GM19455 (cell line): ENCODE measurements around the gene MMS22L.
"Not testable (repeated sequence)": the region's sequence is repeated elsewhere in the genome, so short reads cannot be mapped to it uniquely, and the experiment has no call there.

Experiments
- ATAC-seq: cut with Tn5 transposase; IDR thresholded peaks from one replicate; pipeline ENCODE4 v1.9.1; 2021; ENCODE audit not compliant: unreplicated experiment

Gene MMS22L

GRCh38 chr6:97246842-97247241 lies 36.2 kb downstream of the MMS22L start:
- no peak for ATAC-seq

- ATAC-seq: no peak
Measured at GRCh38 chr6:97240222-97240621, 42.8 kb downstream of the MMS22L start.

GRCh38 chr6:97231911-97232310 lies 51.1 kb downstream of the MMS22L start:
- ATAC-seq: no peak

GRCh38 chr6:97222903-97223302 lies 60.1 kb downstream of the MMS22L start:
- no peak for ATAC-seq

- no peak for ATAC-seq
Measured at GRCh38 chr6:97218912-97219311, 64.1 kb downstream of the MMS22L start.

GRCh38 chr6:97215157-97215769 lies 67.8 kb downstream of the MMS22L start:
- no peak for ATAC-seq

- no peak for ATAC-seq
Measured at GRCh38 chr6:97214671-97215070, 68.3 kb downstream of the MMS22L start.

GRCh38 chr6:97207383-97207782 lies 75.6 kb downstream of the MMS22L start:
- no peak for ATAC-seq

GRCh38 chr6:97205966-97206365 lies 77.0 kb downstream of the MMS22L start:
- ATAC-seq: no peak

- no peak for ATAC-seq
Measured at GRCh38 chr6:97203343-97203742, 79.7 kb downstream of the MMS22L start.

- ATAC-seq: no peak
Measured at GRCh38 chr6:97198046-97198565, 84.9 kb downstream of the MMS22L start.

GRCh38 chr6:97195117-97195516 lies 87.9 kb downstream of the MMS22L start:
- no peak for ATAC-seq

- no peak for ATAC-seq
Measured at GRCh38 chr6:97189767-97190166, 93.2 kb downstream of the MMS22L start.

- no peak for ATAC-seq
Measured at GRCh38 chr6:97187951-97188350, 95.1 kb downstream of the MMS22L start.

GRCh38 chr6:97186416-97186999 lies 96.5 kb downstream of the MMS22L start:
- peak; percentile 96 for ATAC-seq

- no peak for ATAC-seq
Measured at GRCh38 chr6:97177905-97178304, 105.1 kb downstream of the MMS22L start.

- no peak for ATAC-seq
Measured at GRCh38 chr6:97176468-97176867, 106.5 kb downstream of the MMS22L start.

- ATAC-seq: no peak
Measured at GRCh38 chr6:97175806-97176205, 107.2 kb downstream of the MMS22L start.

- ATAC-seq: no peak
Measured at GRCh38 chr6:97174471-97174870, 108.5 kb downstream of the MMS22L start.

- no peak for ATAC-seq
Measured at GRCh38 chr6:97160280-97160679, 122.7 kb downstream of the MMS22L start.

- ATAC-seq: not testable (repeated sequence)
Measured at GRCh38 chr6:97155447-97155846, 127.6 kb downstream of the MMS22L start.

GRCh38 chr6:97154015-97154414 lies 129.0 kb downstream of the MMS22L start:
- ATAC-seq: no peak

- no peak for ATAC-seq
Measured at GRCh38 chr6:97151601-97152000, 131.4 kb downstream of the MMS22L start.
